ENCODE data around the gene PPM1B.

Gene PPM1B

DNA sequence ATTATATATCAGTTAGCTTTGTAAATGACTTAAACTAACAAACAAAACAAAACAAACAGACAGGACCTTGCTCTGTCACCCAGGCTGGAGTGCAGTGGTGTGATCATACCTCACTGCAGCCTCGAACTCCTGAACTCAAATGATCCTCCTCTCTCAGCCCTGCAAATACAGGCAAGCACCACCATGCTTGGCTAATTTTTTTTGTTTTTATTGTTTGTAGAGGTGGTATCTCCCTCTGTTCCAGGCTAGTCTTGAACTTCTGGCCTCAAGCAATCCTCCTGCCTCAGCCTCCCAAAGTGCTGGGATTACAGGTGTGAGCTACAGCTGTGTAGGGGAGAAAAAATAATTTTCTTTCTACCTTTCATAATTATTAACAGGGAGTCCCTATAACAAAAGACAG lies 33.8 kb upstream of the PPM1B start:
- TF ChIP-seq, protein P1, sequence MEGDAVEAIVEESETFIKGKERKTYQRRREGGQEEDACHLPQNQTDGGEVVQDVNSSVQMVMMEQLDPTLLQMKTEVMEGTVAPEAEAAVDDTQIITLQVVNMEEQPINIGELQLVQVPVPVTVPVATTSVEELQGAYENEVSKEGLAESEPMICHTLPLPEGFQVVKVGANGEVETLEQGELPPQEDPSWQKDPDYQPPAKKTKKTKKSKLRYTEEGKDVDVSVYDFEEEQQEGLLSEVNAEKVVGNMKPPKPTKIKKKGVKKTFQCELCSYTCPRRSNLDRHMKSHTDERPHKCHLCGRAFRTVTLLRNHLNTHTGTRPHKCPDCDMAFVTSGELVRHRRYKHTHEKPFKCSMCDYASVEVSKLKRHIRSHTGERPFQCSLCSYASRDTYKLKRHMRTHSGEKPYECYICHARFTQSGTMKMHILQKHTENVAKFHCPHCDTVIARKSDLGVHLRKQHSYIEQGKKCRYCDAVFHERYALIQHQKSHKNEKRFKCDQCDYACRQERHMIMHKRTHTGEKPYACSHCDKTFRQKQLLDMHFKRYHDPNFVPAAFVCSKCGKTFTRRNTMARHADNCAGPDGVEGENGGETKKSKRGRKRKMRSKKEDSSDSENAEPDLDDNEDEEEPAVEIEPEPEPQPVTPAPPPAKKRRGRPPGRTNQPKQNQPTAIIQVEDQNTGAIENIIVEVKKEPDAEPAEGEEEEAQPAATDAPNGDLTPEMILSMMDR (IDR thresholded peaks at IDR 0.05) = no peak

DNA sequence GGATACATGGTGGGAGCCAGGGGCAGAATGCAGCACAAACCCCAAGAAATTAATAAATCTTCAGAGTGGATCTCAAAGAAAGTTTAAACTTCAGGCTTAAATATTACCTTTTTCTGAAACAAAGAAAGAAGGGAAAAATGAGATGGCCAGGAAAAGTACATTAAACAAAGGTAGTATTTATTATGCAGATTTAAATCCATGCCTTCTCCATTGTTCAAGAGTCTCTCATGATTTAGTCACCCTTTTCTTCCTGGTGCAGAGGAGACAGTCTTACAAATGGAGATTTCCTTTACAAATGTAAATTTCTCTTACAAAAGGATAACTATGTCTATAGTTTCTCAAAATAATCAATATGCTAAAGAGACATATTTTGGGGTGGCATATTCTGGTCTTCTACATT lies 33.4 kb upstream of the PPM1B start:
- TF ChIP-seq, protein P1 (IDR thresholded peaks at IDR 0.05) = no peak

DNA sequence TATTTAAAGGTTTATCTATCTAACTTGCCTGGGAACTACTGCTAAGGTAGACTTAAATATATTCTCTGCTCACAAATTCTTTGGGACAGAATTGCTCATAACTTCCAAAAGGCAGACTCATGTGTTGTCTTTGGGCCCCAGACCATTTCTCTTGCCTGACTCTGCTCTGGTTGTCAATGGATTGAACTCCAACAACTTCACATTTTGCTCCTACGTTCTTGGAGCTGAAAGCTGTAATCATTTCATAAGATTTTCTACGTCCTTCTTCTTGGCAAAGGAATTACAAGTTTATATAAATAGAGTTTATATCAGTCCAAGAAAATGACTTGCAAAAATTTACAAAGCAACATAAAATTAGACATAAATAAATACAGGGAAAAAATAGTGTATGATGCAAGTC lies 32.9 kb upstream of the PPM1B start:
- TF ChIP-seq, protein P1 (IDR thresholded peaks at IDR 0.05) = no peak

DNA sequence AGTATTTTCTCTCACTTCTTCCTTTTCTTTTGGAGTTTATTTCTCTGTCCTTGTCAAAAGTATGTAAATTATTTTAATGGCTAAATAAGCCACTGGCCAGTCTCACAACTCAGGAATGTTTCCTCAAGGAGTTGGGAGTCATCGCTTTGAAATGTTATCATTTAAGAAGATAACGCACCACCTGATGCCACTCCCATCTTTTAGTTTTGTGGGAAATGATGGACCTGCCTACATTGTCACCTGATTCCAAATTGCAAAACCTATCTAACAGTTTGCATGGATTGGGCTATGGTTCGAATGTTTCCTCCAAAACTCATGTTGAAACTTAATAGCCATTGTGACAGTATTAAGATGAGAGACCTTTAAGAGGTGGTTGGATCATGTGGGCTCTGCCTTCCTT lies 32.4 kb upstream of the PPM1B start:
- TF ChIP-seq, protein P1 (IDR thresholded peaks at IDR 0.05) = no peak

DNA sequence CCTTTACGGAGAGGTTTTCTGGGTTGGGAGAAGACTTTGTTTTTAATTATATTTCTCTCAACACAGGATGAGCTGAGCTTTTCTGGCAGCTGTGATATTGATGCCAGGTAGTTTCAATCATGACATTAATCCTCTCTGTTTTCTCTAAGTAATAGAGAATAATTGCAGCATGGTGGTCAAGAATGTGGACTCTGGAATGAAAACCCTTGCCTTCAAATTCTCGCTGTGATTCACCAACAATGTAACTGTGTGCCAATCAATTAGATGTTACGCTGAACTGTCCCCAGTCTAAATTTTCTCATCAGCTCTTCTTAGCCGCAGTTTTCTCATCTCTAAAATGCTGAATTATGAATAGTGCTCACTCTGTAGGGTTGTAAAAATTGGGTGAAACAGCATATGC lies 31.6 kb upstream of the PPM1B start:
- TF ChIP-seq, protein P1 (IDR thresholded peaks at IDR 0.05) = no peak

DNA sequence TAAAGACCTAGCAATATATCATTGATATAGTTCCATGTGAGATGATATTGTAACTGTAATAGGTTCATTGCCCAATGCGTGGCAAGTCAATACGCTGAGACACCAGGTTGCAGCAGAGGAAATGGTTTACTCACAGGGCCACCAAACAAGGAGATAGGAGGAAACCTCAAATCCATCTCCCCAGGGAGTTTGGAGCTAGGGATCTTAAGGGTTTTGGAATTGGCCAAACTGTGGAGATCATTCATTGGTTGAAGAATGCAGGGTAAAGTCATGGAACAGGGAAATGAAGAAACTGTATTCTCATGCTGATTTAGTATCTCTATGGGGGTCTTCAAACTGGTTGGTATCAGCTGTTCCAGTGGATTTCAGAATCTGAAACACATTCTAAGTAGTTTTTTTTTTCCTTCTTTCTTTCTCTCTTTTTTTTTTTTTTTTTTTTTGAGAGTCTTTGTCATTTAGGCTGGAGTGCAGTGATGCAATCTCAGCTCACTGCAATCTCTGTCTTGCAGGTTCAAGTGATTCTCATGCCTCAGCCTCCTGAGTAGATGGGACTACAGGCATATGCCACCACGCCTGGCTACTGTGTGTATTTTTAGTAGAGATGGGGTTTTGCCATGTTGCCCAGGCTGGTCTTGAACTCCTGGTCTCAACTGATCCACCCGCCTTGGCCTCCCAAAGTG lies 30.7 kb upstream of the PPM1B start:
- TF ChIP-seq, protein P1 (IDR thresholded peaks at IDR 0.05) = no peak

DNA sequence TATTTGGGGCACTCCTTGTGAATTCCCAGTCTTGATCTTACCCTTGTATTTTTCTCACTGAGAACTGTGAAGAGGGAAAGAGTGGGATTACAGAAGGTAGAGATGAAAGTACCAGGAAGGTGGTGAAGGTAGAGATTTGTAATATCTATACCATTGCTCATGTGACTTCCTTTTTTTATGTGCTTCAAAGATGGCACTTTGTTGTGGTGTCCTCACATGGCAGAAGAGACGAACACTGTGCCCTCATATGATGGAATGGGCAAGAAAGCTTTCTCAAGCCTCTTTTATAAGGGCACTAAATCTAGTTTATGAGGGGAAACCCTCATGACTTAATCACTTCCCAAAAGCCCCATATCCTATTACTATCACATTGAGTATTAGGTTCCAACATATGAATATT lies 28.9 kb upstream of the PPM1B start:
- TF ChIP-seq, protein P1 (IDR thresholded peaks at IDR 0.05) = no peak

DNA sequence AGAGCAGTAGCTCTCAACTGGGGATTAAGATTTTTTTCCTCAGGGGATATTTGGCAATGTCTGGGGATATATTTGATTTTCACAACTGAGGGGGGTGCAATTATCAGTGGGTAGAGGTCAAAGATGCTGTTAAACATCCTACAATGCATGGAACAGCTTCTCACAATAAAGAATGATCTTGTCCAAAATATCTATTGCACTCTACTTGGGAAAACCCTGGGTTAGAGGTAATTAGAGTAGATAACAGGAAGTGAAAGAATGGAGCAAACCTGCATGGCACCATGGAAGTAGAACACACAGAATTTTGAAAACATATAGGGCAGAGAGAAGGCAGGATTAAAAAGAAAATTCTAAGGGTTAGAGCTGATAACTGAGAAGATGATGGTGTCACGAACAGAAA lies 26.4 kb upstream of the PPM1B start:
- TF ChIP-seq, protein P1 (IDR thresholded peaks at IDR 0.05) = no peak

All from LNCAP (cell line).